H1 (cell line): ENCODE data around the gene BRAT1. TPM values are rescaled to one million over a fixed set of nuclear protein-coding genes. Genes with fewer than 3 reads are reported as not detected.

Experiments
- GABPA ChIP-seq: IDR thresholded peaks from 2 replicates; pipeline ENCODE4 v1.6.1; 2011; ENCODE audit warnings: mild to moderate bottlenecking, low read length, moderate library complexity, borderline replicate concordance; ENCODE audit not compliant: insufficient read depth
- KDM1A ChIP-seq: fragments of 200-600, 300-600 bp; sonication (generic); IDR thresholded peaks from 2 replicates; pipeline ENCODE4 v1.7.1; 2016; ENCODE audit warnings: mild to moderate bottlenecking, low read length, borderline replicate concordance
- polyA plus RNA-seq, 7 experiments: library from polyadenylated mRNA; depleted of rRNA in 3 of 7; stranded (reverse) in 5 of 7; unstranded in 2 of 7; fragments of >200 nt in 5 of 7; fragments of 200-250 nt in 2 of 7; gene quantifications; 1 replicate in 5 of 7; 2 replicates in 1 of 7; 4 replicates in 1 of 7; pipeline versions ENCODE4 v1.2.1 to v1.2.3, GENCODE V29; 2011 to 2013; ENCODE audit warnings: missing spikeins in 2 of 7, mixed read lengths in 2 of 7
- total RNA-seq: library from RNA; stranded (reverse); fragmentation: NEBNext Ultra II Directional; extraction: Animal tissue kit (Norgen Biotek cat#: 25700); gene quantifications from 2 replicates; pipeline ENCODE4 v1.2.1, GENCODE V29; 2021

BRAT1 gene
- total and polyA plus RNA-seq, 2 of the 8 experiments (the other 6 are each of a cell fraction or from before 2014, with no cell fraction given): 36.8 to 42.3 TPM

GRCh38 chr7:2567679-2568278 is 12.5 kb upstream of the BRAT1 start (continued):
- no peak for TF ChIP-seq KDM1A
- TF ChIP-seq GABPA: peak; percentile 36; the same call in 1 of the 2 replicates
